GM18505 (cell line): ENCODE results near the gene MT1G.
"Not testable (repeated sequence)": the region's sequence is repeated elsewhere in the genome, so short reads cannot be mapped to it uniquely, and the experiment has no call there.

Experiments
- ATAC-seq: cut with Tn5 transposase; IDR thresholded peaks from one replicate; pipeline ENCODE4 v1.9.1; 2021; ENCODE audit not compliant: unreplicated experiment
- POLR2A ChIP-seq: IDR thresholded peaks from 4 replicates; pipeline ENCODE4 v1.6.1; 2011; ENCODE audit warnings: borderline replicate concordance; ENCODE audit not compliant: insufficient read depth, insufficient read length; ENCODE audit errors: extremely low read depth

The MT1G gene

DNA sequence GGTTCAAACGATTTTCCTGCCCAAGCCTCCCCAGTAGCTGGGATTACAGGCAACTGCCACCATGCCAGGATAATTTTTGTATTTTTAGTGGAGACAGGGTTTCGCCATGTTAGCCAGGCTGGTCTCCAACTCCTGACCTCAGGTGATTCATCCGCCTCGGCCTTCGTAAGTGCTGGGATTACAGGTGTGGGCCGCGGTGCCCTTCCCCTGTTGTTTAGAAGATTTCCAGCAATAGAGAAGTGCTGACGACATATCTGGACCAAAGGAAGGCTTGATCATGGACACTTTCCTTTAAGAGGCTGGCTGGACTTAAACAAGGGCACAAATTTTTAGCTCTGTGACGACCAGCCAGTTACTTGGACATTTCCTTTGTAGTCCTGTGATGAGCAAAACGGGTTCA, 36.7 kb downstream of the MT1G start:
- no peak for ATAC-seq
- no peak for TF ChIP-seq POLR2A

DNA sequence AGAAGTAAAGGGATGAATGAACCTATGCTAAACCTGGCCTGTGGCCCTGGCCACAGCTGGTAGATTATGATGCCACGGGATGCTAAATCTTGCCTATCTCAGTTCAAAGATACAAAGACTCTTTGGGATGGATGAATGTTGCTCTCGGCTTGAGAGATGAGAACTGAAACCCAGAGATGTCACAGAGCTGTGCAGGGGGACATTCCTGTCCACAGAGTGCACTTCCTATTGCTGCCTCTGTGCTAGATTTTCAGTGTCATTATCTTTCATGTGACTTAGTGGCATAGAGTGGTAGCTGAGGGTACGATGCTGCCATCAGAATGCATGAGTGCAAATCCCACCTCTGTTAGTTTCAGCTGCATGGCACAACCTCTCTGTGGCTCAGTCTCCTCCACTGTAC, 37.7 kb downstream of the MT1G start:
- ATAC-seq, result peak; percentile 76
- TF ChIP-seq POLR2A, result no peak

DNA sequence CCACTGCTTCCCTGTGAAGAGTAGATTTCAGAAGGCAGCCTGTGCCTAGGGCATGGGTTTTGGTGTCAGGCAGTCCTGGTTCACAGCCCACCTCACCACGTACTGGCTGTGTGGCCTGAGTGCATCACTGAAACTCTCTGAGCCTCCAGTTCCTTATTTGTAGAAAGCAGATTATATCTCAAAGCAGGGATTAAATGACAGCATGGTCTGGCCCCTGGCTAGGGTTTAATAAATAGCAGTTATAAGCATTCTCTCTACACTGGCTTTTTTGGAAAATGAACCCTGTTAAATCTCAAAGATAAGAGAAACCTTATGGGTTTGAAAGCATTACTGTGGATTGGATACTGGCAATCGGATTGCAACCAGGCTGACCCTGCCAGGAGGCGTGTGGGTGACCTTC, 38.3 kb downstream of the MT1G start:
- no peak for ATAC-seq
- no peak for TF ChIP-seq POLR2A

DNA sequence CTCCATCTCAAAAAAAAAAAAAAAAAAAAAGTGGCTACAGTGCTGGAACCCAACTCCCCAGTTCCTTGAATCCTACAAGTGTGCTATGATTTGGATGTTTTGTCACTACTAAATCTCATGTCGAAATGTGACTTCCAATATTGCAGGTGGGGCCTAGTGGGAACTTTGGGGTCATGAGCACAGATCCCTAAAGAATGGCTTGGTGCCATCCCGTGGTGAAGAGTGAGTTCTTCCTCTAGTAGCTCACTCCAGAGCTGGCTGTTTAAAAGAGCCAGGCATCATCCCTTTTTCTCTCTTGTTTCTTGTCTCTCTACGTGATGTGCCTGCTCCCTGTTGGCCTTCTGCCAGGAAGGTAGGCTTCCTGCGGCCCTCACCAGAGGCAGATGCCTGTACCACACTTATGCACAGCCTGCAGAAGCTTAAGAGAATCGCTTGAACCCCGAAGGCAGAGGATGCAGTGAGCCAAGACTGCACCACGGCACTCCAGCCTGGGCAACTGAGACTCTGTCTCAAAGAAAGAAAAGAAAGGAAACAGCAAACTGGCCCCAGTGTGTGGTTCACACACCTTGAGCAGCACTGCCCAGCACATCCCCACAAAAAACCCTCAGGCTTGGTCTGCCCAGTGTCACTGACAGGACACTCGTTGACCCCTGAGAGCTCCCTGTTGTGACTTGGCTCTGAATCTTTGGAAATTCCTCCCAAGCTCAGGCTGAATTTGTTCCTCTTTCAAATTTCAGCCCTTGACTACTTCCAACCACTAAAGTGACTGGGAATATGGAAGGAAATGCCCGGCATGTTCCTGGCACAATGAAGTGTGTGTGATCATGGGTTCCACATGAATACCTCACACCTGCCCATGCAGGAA, 39.1 kb downstream of the MT1G start:
- ATAC-seq, result no peak
- no peak for TF ChIP-seq POLR2A

DNA sequence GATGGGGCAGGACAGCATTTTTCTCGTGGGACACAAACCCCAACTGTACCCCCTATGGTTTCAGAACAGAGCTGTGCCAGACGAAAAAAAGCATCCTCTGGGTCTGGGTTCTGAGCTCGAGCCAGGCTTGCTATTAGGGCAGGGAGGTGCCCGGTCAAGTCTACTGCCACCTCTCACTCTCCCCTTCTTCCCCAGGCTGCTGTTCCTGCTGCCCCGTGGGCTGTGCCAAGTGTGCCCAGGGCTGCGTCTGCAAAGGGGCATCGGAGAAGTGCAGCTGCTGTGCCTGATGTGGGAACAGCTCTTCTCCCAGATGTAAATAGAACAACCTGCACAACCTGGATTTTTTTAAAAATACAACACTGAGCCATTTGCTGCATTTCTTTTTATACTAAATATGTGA, 41.2 kb downstream of the MT1G start:
- ATAC-seq, result no peak
- TF ChIP-seq POLR2A, result no peak

DNA sequence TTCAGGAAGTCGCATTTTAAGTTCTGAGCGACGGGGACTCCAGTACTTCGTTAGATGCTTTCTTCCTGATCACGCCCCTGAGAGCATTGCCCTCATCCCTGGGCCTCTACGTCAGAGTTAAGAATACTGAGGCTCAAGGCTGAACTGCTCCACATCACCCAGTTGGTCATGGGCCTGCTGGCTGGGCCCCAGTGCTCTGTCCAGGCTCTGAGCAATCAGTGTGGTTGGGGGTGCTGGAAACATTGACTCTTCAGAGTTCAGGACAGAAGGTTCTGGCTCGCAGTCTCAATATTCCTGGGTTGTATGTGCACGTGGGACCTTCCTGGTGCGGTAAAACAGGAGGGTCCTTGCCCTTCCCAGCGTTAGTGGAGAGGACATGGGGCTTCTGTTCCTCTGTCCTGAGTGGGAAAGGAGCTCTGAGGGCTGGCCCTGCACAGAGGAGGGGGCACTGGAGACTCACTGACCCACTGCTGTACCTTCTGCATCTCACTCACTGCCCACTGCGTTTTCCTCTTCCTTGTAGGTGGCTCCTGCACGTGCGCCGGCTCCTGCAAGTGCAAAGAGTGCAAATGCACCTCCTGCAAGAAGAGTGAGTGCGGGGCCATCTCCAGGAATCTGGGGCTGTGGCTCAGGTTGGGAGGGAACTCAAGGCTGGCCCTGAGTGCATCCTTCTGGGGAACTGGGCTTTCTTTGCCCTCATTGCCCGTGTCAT, 41.8 kb downstream of the MT1G start:
- no peak for TF ChIP-seq POLR2A
- no peak for ATAC-seq

DNA sequence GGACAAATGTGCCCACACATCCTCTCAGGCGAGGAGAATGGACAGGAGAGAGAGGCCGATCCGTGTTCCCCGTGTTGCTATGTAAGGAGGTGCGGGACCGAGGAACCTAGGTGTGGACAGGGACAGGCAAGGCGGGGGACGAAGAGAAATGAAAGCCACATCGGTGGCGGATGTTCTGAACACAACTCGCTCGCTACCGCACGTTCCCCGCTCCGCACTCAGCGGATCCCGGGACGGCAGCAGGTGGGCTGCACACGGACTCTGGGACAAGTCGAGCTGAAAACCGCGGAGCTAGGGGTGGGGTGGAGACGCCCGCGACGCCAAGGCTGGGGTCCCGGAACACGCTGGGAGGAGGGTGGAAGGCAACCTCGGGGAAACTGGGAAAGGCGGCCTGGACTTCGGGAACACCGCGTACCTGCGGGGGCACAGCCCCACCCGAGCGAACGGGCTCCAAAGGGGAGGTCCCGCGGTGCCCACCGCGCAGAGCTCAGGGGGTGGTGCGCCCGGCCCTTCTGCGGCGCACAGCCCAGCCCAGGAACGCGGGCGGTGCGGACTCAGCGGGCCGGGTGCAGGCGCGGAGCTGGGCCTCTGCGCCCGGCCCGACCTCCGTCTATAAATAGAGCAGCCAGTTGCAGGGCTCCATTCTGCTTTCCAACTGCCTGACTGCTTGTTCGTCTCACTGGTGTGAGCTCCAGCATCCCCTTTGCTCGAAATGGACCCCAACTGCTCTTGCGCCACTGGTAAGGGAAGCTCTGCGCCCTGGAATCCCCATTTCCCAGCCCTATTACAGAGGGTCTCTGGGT, 42.5 kb downstream of the MT1G start, which contains the start of gene MT1E:
TSS of gene MT1E (plus strand) at position 642 of the 803 bp plus-strand sequence. CDS start at position 713, 71 bp downstream.
- ATAC-seq, result no peak
- TF ChIP-seq POLR2A, result no peak

DNA sequence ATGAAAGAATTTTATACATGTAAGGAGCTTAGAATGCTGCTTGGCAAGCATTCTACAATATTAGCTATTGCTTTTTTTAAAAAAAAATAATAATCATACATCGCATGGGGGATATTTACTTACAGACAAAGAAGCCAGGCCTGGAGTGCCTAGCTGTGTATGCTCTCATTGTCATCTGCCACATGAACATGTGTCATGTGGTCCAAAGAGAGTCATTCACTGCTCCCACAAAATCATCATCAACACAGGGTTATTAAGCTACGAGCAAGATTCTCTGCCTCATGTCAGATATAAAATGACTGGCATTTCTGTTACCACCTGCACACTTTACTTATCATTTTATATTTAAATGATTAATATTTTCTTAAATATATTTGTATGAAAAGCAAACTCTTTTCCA, 44.2 kb downstream of the MT1G start:
- TF ChIP-seq POLR2A, result no peak
- ATAC-seq, result no peak

DNA sequence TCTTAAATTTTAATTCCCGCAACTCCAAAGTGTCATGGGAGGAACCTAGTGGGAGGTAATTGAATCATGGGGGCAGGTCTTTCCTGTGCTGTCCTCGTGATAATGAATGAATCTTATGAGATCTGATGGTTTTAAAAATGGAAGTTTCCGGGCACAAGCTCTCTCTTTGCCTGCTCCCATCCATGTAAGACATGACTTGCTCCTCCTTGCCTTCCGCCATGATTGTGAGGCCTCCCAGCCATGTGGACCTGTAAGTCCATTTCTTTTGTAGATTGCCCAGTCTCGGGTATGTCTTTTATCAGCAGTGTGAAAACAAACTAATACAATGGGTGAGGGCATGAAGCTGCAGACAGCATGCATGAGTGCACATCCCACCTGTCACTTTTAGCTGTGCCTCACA, 44.7 kb downstream of the MT1G start:
- ATAC-seq, result not testable (repeated sequence)

DNA sequence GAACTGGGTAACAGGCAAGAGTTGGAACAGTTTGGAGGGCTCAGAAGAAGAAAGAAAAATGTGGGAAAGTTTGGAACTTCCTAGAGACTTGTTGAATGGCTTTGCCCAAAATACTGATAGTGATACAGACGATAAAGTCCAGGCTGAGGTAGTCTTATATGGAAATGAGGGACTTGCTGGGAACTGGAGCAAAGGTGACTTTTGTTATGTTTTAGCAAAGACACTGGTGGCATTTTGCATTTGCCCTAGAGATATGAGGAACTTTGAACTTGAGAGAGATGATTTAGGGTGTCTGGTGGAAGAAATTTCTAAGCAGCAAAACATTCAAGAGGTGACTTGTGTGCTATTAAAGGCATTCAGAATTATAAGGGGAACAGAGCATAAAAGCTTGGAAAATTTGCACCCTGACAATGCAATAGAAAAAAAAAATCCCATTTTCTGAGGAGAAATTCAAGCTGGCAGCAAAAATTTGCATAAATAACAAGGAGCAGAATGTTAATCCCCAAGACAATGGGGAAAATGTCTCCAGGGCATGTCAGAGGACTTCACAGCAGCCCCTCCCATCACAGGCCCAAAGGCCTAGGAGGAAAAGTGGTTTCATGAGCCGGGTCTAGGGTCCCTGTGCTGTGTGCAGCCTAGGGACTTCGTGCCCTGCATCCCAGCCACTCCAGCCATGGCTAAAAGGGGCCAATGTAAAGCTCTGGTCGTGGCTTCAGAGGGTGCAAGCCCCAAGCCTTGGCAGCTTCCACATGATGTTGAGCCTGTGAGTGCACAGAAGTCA, 46.0 kb downstream of the MT1G start:
- not testable (repeated sequence) for ATAC-seq

DNA sequence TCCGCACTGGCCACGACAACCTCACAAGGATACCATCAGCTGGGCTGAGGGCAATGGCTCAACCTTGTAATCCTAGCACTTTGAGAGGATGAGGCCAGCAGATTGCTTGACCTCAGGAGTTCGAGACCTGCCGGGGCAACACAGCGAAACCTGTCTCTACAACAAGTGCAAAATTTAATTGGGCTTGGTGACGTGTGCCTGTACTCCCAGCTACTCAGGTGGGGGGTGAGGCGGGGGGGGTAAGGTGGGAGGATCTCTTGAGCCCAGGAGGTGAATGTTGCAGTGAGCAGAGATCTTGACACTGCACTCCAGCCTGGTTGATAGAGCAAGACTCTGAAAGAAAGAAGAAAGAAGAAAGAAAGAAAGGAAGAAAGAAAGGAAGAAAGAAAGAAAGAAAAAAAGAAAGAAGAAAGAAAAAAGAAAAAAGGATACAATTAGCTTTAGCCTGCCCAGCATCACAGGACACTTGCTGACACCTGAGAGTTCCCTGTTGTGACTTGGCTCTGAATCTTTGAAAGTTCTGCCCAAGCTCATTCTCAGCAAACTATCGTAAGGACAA, 47.4 kb downstream of the MT1G start:
- no peak for TF ChIP-seq POLR2A
- ATAC-seq, result no peak

DNA sequence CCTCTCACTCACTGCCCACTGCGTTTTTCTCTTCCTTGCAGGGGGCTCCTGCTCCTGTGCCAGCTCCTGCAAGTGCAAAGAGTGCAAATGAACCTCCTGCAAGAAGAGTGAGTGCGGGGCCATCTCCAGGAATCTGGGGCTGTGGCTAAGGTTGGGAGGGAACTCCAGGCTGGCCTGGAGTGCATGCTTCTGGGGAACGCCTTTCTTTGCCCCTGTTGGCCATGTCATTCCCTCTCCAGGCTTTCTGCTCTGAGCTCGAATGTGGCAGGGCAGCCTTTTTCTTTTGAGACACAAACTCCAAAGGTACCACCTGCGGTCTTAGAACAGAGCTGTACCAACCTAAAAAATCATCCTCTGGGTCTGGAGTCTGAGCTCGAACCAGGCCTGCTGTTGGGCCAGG, 49.7 kb downstream of the MT1G start:
- no peak for TF ChIP-seq POLR2A
- no peak for ATAC-seq
